CD14-positive monocyte (primary cell): ENCODE results near the gene ACSL6. TPM values are rescaled to one million over a fixed set of nuclear protein-coding genes. Genes with fewer than 3 reads are reported as not detected.

ENCODE experiments used
- DNase-seq, 3 donors: peaks; one replicate each; pipeline ENCODE4 v3.0.0-alpha.2; 2011 to 2022
- H2AFZ ChIP-seq: 2 replicates; pipeline ENCODE4 v1.6.0; 2012; ENCODE audit warnings: mild to moderate bottlenecking, low read depth, low read length, inconsistent platforms; ENCODE audit not compliant: insufficient read depth, poor library complexity, severe bottlenecking
- H3K27ac ChIP-seq, 2 donors: 1 replicate in 1 of 2; 2 replicates in 1 of 2; pipeline ENCODE4 v1.5.1; 2012 to 2013; ENCODE audit warnings: low read length in 2 of 2, control low read depth in 1 of 2, inconsistent platforms in 1 of 2, low read depth in 1 of 2, mild to moderate bottlenecking in 1 of 2
- H3K27me3 ChIP-seq, 2 donors: one replicate each; pipeline versions ENCODE4 v1.6.0 to v1.6.1; 2011 to 2013; ENCODE audit warnings: low read length in 2 of 2; ENCODE audit not compliant: control insufficient read depth in 2 of 2, insufficient read depth in 2 of 2
- H3K36me3 ChIP-seq, 2 donors: replicated peaks in 1 of 2; 1 replicate in 1 of 2; 2 replicates in 1 of 2; pipeline versions ENCODE4 v1.5.1 to v1.6.1; 2012 to 2013; ENCODE audit warnings: low read length in 2 of 2, control low read depth in 1 of 2, inconsistent platforms in 1 of 2, mild to moderate bottlenecking in 1 of 2; ENCODE audit not compliant: insufficient read depth in 2 of 2, control insufficient read depth in 1 of 2
- H3K4me1 ChIP-seq, 2 donors: 1 replicate in 1 of 2; 2 replicates in 1 of 2; pipeline versions ENCODE4 v1.5.1 to v1.6.1; 2012 to 2013; ENCODE audit warnings: low read length in 2 of 2, control low read depth in 1 of 2, inconsistent platforms in 1 of 2, mild to moderate bottlenecking in 1 of 2, moderate library complexity in 1 of 2; ENCODE audit not compliant: insufficient read depth in 2 of 2, control insufficient read depth in 1 of 2
- H3K4me2 ChIP-seq: replicated peaks from 2 replicates; pipeline ENCODE3; 2012; ENCODE audit warnings: low read length, moderate library complexity, mild to moderate bottlenecking; ENCODE audit not compliant: poor library complexity, severe bottlenecking; ENCODE audit errors: extremely low read depth
- H3K4me3 ChIP-seq, 3 experiments: fragments of 200-600 bp in 1 of 3; sonication (generic) in 1 of 3; replicated peaks in 1 of 3; 1 replicate in 2 of 3; 2 replicates in 1 of 3; pipeline ENCODE4 v1.5.1; 2011 to 2013; ENCODE audit warnings: low read length in 3 of 3, mild to moderate bottlenecking in 3 of 3, control low read depth in 2 of 3, low read depth in 2 of 3, inconsistent platforms in 1 of 3, moderate library complexity in 1 of 3
- H3K79me2 ChIP-seq: 2 replicates; pipeline ENCODE4 v1.6.0; 2012; ENCODE audit warnings: mild to moderate bottlenecking, control low read depth, inconsistent platforms, low read length, moderate library complexity; ENCODE audit not compliant: insufficient read depth
- H3K9ac ChIP-seq: 2 replicates; pipeline ENCODE4 v1.6.0; 2017; ENCODE audit warnings: low read length, mild to moderate bottlenecking; ENCODE audit not compliant: insufficient read depth, poor library complexity, severe bottlenecking
- H3K9me3 ChIP-seq, 2 donors: replicated peaks in 1 of 2; 1 replicate in 1 of 2; 2 replicates in 1 of 2; pipeline versions ENCODE4 v1.5.1 to v1.6.1; 2012 to 2013; ENCODE audit warnings: low read length in 2 of 2, control low read depth in 1 of 2; ENCODE audit not compliant: control insufficient read depth in 1 of 2, insufficient read depth in 1 of 2
- H4K20me1 ChIP-seq: 2 replicates; pipeline ENCODE4 v1.6.0; 2012; ENCODE audit warnings: mild to moderate bottlenecking, low read length, control low read depth, moderate library complexity; ENCODE audit not compliant: insufficient read depth
- H3K27ac Mint-ChIP-seq, 7 donors: one replicate each; pipeline ENCODE4 v1.8.0; 2020; ENCODE audit warnings: mild to moderate bottlenecking in 7 of 7, mixed read lengths in 7 of 7, moderate library complexity in 6 of 7, inconsistent platforms in 2 of 7
- H3K27me3 Mint-ChIP-seq, 3 donors: one replicate each; pipeline ENCODE4 v1.8.0; 2021 to 2022; ENCODE audit warnings: low read depth in 3 of 3, mild to moderate bottlenecking in 3 of 3, mixed read lengths in 3 of 3, moderate library complexity in 3 of 3, inconsistent platforms in 1 of 3
- H3K36me3 Mint-ChIP-seq, 2 donors: one replicate each; pipeline ENCODE4 v1.8.0; 2020; ENCODE audit warnings: mixed read lengths in 2 of 2, inconsistent platforms in 1 of 2, mild to moderate bottlenecking in 1 of 2
- H3K4me1 Mint-ChIP-seq: one replicate; pipeline ENCODE4 v1.8.0; 2020; ENCODE audit warnings: mild to moderate bottlenecking, mixed read lengths
- H3K4me3 Mint-ChIP-seq, 2 donors: one replicate each; pipeline ENCODE4 v1.8.0; 2020; ENCODE audit warnings: mild to moderate bottlenecking in 2 of 2, mixed read lengths in 2 of 2, moderate library complexity in 1 of 2
- H3K9me3 Mint-ChIP-seq, 7 donors: one replicate each; pipeline ENCODE4 v1.8.0; 2020 to 2022; ENCODE audit warnings: mixed read lengths in 7 of 7, mild to moderate bottlenecking in 6 of 7, moderate library complexity in 6 of 7, inconsistent platforms in 2 of 7
- CTCF ChIP-seq: fragments of 200-600 bp; IDR thresholded peaks from one replicate; pipeline ENCODE4 v1.8.0; 2022; ENCODE audit warnings: antibody characterized with exemption, mild to moderate bottlenecking
- WGBS: methylation state at CpG from one replicate; pipeline ENCODE4 v1.1.5; 2013; ENCODE audit warnings: missing lambda C conversion rate; ENCODE audit not compliant: insufficient coverage; 5-methylcytosine and 5-hydroxymethylcytosine counted together
- intact Hi-C, 2 donors: fragments of 100-400 bp; cut with micrococcal nuclease; formaldehyde crosslinking; loops; one replicate each; pipeline versions ENCODE4 v1.15.0 to v1.15.1; 2023
- polyA plus RNA-seq, 3 donors: library from polyadenylated mRNA; depleted of rRNA in 1 of 3; unstranded in 2 of 3; stranded (reverse) in 1 of 3; fragments of 300-500 nt in 2 of 3; fragments of >200 nt in 1 of 3; fragmentation: Illumina TruSeq in 2 of 3; gene quantifications; 1 replicate in 2 of 3; 2 replicates in 1 of 3; pipeline ENCODE4 v1.2.3, GENCODE V29; 2012 to 2021

ACSL6 gene
- polyA plus RNA-seq, 3 donors = 0.45 TPM; not detected in 2

- H3K27ac ChIP-seq = peak overlapping the region; percentile 40 to 87
- DNase-seq = peak; percentile 72 to 80 (median 77)
- WGBS = 95% methylated on average over 30 of the region's 37 CpGs
Measured at GRCh38 chr5:131944702-131945550, 66.5 kb downstream of the ACSL6 start.

More at GRCh38 chr5:131944702-131945550, 66.5 kb downstream of the ACSL6 start:
- Histone ChIP-seq H4K20me1 (no peaks in the 10 kb centered on the region), H3K27me3 (no peaks in the 10 kb centered on the region), H3K4me2 (peak overlapping the region; percentile 54), H3K9me3 (peaks cover 0 to 8% of the 10 kb centered on the region in 2 donors), H3K9ac (no peak overlapping the region), H3K79me2 (no peaks in the 10 kb centered on the region), H3K4me1 (peaks cover 18 to 32% of the 10 kb centered on the region in 2 donors), H3K36me3 (no peaks in the 10 kb centered on the region), H3K4me3 (peak overlapping the region in 1 of 3 experiments; percentile 47), H2AFZ (no peak overlapping the region)
- no peak for TF ChIP-seq CTCF
- H3K4me3 Mint-ChIP-seq = peak overlapping the region in 1 of 2 donors; percentile 52
- H3K27me3 Mint-ChIP-seq = peaks cover 0 to 3% (median 0%) of the 10 kb centered on the region in 3 donors
- peak overlapping the region; percentile 85 to 95 (median 91) for H3K27ac Mint-ChIP-seq
- peaks cover 0 to 8% (median 0%) of the 10 kb centered on the region in 7 donors for H3K9me3 Mint-ChIP-seq
- intact Hi-C loops = loop anchor here (10.0 kb wide), 2 partner anchors 140 to 150 kb away; partner anchors contain the start of gene FNIP1 (in 1 of the 2)
- peaks cover 3 to 6% of the 10 kb centered on the region in 2 donors for H3K36me3 Mint-ChIP-seq
- peaks cover 29% of the 10 kb centered on the region for H3K4me1 Mint-ChIP-seq
